ENCODE measurements around the gene MRPL11. TPM values are rescaled to one million over a fixed set of nuclear protein-coding genes. Genes with fewer than 3 reads are reported as not detected.

Gene MRPL11
- total and polyA plus RNA-seq, 4 donors = 18.0 to 45.6 (median 32.3) TPM

DNA sequence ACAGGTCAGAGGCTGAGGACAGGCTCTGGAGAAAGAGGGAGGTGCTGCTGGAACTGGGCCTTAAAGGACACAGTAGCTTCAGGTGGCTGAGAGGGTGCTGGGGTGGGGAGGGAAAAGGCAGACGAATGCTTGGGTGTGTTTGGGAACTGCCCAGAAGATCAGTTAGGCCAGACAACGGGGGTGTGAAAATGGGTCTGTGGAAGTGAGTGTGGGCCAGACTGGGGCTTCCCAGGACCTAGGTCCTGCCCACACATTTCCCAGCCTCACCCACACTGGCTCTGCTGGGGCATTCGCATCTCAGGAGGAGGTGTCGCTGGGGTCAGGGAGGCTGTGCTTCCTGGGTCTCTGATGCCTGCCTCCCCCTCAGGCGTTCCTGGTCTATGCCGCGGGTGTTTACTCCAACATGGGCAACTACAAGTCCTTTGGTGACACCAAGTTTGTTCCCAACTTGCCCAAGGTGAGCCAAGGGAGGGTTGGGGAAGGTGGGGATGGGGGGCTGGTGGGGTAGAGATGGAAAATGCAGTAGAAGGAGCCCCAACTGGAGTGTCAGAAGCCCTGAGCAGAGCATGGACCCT lies 46.2 kb upstream of the MRPL11 start:
- Histone ChIP-seq H3K9ac (ENCODE audit: low read depth in 1 of 2, low read length in 2 of 2) (no peak overlapping the region), H3K4me3 (ENCODE audit: low read depth in 1 of 3, low read length in 3 of 3) (no peak overlapping the region), H3K27me3 (ENCODE audit: control insufficient read depth in 4 of 4, insufficient read depth in 4 of 4, low read length in 3 of 4) (no peaks in the 10 kb centered on the region), H3K27ac (ENCODE audit: low read depth in 1 of 2, low read length in 2 of 2) (no peak overlapping the region), H3K36me3 (ENCODE audit: control insufficient read depth in 4 of 4, insufficient read depth in 3 of 4, low read depth in 1 of 4, low read length in 3 of 4) (peaks cover 0 to 31% (median 3%) of the 10 kb centered on the region in 4 donors), H3K4me1 (ENCODE audit: control insufficient read depth in 4 of 4, insufficient read depth in 4 of 4, low read length in 3 of 4) (peaks cover 0 to 6% (median 5%) of the 10 kb centered on the region in 4 donors), H3K9me3 (ENCODE audit: control insufficient read depth in 4 of 4, low read length in 3 of 4) (no peaks in the 10 kb centered on the region)
- TF ChIP-seq RAD21 (IDR thresholded peaks at IDR 0.05) (no peak), NR2F2 (IDR thresholded peaks at IDR 0.05) (no peak), FOXA1 (IDR thresholded peaks at IDR 0.05) (no peak), CTCF (IDR thresholded peaks at IDR 0.05; ENCODE audit: low read depth, low read length, missing input control) (no peak), FOXA2 (IDR thresholded peaks at IDR 0.05) (no peak), HNF4G (IDR thresholded peaks at IDR 0.05) (no peak), JUND (IDR thresholded peaks at IDR 0.05) (no peak), SP1 (IDR thresholded peaks at IDR 0.05) (no peak), EGR1 (IDR thresholded peaks at IDR 0.05; ENCODE audit: low read depth in 2 of 2) (no peak), YY1 (IDR thresholded peaks at IDR 0.05) (no peak), HNF4A (conservative IDR thresholded peaks at IDR 0.05) (no peak), TAF1 (conservative IDR thresholded peaks at IDR 0.05) (no peak), GABPA (IDR thresholded peaks at IDR 0.05 in 1 of 2, conservative IDR thresholded peaks at IDR 0.05 in 1 of 2) (no peak)
- TF ChIP-seq, protein P1, sequence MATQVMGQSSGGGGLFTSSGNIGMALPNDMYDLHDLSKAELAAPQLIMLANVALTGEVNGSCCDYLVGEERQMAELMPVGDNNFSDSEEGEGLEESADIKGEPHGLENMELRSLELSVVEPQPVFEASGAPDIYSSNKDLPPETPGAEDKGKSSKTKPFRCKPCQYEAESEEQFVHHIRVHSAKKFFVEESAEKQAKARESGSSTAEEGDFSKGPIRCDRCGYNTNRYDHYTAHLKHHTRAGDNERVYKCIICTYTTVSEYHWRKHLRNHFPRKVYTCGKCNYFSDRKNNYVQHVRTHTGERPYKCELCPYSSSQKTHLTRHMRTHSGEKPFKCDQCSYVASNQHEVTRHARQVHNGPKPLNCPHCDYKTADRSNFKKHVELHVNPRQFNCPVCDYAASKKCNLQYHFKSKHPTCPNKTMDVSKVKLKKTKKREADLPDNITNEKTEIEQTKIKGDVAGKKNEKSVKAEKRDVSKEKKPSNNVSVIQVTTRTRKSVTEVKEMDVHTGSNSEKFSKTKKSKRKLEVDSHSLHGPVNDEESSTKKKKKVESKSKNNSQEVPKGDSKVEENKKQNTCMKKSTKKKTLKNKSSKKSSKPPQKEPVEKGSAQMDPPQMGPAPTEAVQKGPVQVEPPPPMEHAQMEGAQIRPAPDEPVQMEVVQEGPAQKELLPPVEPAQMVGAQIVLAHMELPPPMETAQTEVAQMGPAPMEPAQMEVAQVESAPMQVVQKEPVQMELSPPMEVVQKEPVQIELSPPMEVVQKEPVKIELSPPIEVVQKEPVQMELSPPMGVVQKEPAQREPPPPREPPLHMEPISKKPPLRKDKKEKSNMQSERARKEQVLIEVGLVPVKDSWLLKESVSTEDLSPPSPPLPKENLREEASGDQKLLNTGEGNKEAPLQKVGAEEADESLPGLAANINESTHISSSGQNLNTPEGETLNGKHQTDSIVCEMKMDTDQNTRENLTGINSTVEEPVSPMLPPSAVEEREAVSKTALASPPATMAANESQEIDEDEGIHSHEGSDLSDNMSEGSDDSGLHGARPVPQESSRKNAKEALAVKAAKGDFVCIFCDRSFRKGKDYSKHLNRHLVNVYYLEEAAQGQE (IDR thresholded peaks at IDR 0.05) = no peak
- WGBS = 91% methylated on average over 7 of the region's 7 CpGs
- no peak for DNase-seq (ENCODE audit: low spot score)

DNA sequence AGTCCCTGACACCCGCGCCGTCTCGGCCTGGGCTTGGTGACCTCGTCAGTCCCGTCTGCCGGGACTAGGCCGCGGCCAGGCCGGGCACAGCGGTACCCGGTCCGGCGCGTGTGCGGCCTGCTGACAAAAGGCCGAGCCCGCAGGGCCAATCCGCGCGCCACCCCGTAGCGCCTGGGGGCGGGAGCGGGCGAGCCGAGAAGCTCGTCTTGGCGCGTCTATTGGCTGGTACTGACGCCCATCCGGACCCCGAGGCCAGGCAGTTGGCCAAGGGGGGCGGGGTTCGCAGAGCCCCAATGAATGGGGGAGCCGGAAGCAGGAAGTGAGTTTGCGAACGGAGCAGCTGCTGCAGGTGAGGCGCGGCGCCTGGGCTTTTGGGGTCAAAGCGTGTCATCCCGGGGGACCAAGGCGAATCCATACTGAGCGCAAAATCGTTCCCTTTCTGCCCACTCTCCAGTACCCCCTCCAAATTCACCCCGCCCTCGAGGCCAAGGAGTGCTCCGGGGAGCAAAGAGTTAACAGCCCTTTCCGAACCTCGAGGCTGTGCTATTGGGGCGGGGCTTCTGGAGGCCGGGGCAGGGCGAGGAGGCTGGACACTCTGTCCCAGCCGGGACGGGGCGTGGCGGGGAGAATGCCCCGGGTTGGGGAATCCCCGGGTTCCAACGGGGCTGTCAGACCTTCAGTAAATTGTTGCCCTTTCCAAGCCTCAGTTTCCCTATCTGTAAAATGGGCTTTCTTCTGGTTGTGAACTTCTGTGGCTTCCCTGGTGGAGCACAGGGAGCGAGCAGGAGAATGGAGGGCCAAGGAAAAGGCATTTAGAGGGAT lies 41.7 kb upstream of the MRPL11 start, which contains the start of gene DPP3:
DPP3 (plus strand) TSS at position 318 of the 822 bp plus-strand sequence. CDS start 1,767 bp downstream, outside the sequence.
- H3K27me3 ChIP-seq (ENCODE audit: control insufficient read depth in 4 of 4, insufficient read depth in 4 of 4, low read length in 3 of 4) = no peaks in the 10 kb centered on the region
- H3K36me3 ChIP-seq (ENCODE audit: control insufficient read depth in 4 of 4, insufficient read depth in 3 of 4, low read depth in 1 of 4, low read length in 3 of 4) = peaks cover 0 to 10% (median 3%) of the 10 kb centered on the region in 4 donors
- TF ChIP-seq SP1 (IDR thresholded peaks at IDR 0.05) (peak; percentile 83), YY1 (IDR thresholded peaks at IDR 0.05) (peak; percentile 42), RXRA (IDR thresholded peaks at IDR 0.05) (peak; percentile 51 to 80), GABPA (IDR thresholded peaks at IDR 0.05 in 1 of 2, conservative IDR thresholded peaks at IDR 0.05 in 1 of 2) (peak; percentile 61 to 89), HNF4A (conservative IDR thresholded peaks at IDR 0.05) (peak in 1 of 2 donors; percentile 28), TAF1 (conservative IDR thresholded peaks at IDR 0.05) (no peak), FOXA2 (IDR thresholded peaks at IDR 0.05) (no peak)
- TF ChIP-seq, protein P2, sequence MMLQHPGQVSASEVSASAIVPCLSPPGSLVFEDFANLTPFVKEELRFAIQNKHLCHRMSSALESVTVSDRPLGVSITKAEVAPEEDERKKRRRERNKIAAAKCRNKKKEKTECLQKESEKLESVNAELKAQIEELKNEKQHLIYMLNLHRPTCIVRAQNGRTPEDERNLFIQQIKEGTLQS (IDR thresholded peaks at IDR 0.05) = no peak
- TF ChIP-seq, protein P1 (IDR thresholded peaks at IDR 0.05) = peak; percentile 60
- TF ChIP-seq, protein P3, sequence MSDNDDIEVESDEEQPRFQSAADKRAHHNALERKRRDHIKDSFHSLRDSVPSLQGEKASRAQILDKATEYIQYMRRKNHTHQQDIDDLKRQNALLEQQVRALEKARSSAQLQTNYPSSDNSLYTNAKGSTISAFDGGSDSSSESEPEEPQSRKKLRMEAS (IDR thresholded peaks at IDR 0.05) = peak; percentile 79
- H3K4me3 ChIP-seq (ENCODE audit: low read depth in 1 of 3, low read length in 3 of 3) = peak within 1 kb of the TSS; percentile 70 to 88 (median 87)
- peak within 1 kb of the TSS; percentile 78 to 87 for H3K27ac ChIP-seq (ENCODE audit: low read depth in 1 of 2, low read length in 2 of 2)
- 1% methylated on average over 62 of the region's 62 CpGs for WGBS
- DNase-seq (ENCODE audit: low spot score) = peak; percentile 96
- H3K4me1 ChIP-seq (ENCODE audit: control insufficient read depth in 4 of 4, insufficient read depth in 4 of 4, low read length in 3 of 4) = peaks cover 2 to 16% (median 13%) of the 10 kb centered on the region in 4 donors
- H3K9ac ChIP-seq (ENCODE audit: low read depth in 1 of 2, low read length in 2 of 2) = peak within 1 kb of the TSS; percentile 76 to 81
- no peaks in the 10 kb centered on the region for H3K9me3 ChIP-seq (ENCODE audit: control insufficient read depth in 4 of 4, low read length in 3 of 4)
